ENCODE measurements around the gene SSTR1.

SSTR1 gene

DNA sequence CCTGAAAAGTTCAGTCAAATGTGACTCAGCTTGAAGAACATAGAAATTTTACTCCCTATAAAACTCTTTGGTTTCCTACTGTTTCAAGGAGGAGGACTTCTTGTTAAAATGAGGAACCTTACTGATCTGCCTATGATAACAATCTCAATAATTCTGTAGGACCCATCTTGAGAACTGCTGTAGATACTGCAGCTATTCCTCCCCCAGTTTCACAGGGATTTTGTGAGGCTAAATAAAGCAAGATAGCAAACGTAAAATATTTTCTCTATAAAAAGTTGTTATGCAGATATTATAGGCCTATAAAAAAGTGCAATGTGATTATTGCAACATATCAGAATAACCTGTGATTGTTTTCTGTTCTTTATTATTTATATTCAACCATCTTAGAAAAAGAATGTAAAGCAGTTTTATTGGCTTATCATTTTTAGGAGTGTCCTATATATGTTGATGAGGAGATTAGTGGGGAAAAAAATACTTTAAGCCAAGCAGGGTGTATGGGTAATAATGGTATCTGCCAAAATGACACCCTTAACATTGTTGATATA, 36.1 kb downstream of the SSTR1 start:
- DNase-seq, result no peak

- no peak for DNase-seq
Observed at GRCh38 chr14:38248321-38249028, 40.8 kb downstream of the SSTR1 start.

- DNase-seq, result peak; percentile 43
Observed at GRCh38 chr14:38250331-38250730, 42.6 kb downstream of the SSTR1 start.

DNA sequence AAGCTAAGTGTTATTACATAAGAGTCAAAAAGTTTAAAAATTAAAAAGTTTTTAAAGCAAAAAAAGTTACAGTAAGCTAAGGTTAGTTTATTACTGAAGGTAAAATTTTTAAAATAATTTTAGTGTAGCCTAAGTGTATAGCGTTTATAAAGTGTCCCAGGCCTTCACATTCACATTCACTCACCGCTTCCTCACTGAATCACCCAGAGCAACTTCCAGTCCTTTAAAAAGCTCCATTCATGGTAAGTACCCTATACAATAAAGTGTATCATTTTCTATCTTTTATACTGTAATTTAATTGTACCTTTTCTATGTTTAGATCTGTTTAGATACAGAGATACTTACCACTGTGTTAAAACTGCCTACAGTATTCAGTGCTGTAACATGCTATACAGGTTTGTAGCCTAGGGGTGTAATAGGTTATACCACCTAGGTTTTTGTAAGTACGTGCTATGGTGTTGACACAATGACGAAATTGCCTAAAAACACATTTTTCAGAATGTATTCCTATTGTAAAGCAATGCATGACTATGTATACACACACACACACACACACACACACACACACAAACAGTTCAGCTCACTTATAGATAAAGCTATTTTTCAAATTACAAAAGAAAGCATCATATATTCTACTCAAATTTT, 44.5 kb downstream of the SSTR1 start:
- no peak for DNase-seq

DNA sequence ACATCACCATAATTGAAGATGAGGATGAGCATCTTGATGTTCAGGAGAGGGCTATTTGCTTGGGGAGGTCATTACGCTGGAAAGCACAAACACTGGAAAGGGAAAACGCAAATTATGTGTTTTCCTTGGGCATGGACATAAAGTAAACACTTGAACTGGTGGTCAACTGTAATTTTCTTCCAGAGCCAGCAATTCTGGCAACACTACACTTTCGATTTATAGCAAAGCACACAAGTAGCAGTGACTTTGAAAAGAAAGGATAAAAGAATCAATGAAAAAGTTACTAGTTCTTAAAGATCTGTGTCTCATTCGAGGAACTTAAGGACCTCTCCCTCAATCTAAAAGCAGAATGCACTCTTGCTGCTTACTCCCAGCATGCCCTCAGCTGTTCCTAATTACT, 46.0 kb downstream of the SSTR1 start:
- DNase-seq, result no peak

DNA sequence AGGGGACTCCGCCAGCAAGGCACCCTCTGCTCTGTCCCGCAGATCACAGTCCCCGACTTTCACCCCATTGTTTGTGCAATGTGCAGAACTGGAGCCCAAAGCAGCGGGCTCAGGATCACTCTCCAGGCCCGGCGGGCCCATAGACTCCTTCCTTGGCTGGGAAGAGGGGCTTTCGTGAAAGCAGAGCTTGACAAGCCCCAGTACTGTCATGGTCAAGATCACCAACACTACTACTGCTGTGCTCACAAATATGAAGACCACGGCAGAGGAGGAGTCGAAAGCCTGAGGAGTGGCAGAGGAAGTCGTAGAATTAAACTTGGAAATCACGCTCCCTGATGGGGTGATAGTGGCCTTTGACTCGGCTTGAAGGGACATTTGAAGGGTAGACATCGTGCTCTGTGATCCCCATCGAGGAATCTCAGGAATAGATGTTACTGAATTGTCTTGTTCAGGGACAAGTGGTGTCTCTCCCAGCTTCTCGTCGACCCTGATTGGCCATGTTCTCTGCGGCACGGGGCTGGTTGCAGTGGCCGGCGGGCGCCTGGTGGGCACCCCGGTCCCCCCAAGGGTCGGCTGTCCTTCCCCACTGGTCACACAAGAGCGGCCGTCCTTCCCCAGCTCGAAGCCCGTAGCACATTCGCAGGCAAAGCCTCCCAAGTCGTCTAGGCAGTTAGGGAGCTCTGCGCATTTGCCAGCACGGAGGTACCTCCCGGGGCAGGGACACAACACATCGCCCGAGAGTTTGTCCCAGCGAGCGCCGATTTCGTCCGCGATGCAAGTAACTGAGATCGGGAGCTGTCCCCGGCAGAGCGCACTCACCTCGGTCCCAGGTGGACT, 47.1 kb downstream of the SSTR1 start:
- DNase-seq, result peak; percentile 19

DNA sequence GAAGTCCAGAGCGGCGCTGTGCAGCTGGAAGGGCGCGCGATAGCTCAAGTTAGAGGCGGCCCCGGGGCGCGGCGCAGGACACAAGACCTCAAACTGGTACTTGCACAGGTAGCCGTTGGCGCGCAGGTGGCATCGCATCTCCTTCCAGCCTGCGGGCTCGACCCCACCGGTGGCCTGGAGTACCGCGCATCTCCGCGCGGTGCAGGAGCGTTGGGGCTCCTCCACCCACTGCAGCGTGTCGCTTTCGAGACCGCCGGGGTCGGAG, 47.6 kb downstream of the SSTR1 start:
- no peak for DNase-seq

- peak; percentile 87 for DNase-seq
Observed at GRCh38 chr14:38255673-38256532, 48.2 kb downstream of the SSTR1 start, which contains the start of gene CLEC14A. Gene CLEC14A, minus strand, starts transcription at chr14:38256093. Its CDS starts 71 bp downstream, at chr14:38256022.

GRCh38 chr14:38256533-38256840, 48.8 kb downstream of the SSTR1 start:
- DNase-seq, result no peak

DNA sequence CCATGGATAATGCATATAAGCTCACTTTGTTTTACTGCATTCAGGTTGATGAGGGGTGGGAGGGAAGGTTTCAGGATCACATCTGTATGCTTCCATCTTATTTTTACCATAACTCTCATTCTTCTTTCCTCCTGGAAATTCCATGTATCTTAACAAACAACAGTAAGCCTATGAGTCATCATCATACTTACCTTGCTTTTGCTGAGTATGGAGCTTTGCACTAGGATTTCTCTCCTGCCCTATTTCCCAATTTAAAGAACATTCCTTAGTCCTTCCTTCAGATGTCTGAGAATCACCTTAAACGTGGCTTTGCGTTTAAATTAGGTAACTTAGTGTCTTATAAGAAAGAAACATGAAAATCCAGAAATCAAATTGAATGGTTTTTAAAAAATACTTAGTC, 49.8 kb downstream of the SSTR1 start:
- peak; percentile 32 for DNase-seq

DNA sequence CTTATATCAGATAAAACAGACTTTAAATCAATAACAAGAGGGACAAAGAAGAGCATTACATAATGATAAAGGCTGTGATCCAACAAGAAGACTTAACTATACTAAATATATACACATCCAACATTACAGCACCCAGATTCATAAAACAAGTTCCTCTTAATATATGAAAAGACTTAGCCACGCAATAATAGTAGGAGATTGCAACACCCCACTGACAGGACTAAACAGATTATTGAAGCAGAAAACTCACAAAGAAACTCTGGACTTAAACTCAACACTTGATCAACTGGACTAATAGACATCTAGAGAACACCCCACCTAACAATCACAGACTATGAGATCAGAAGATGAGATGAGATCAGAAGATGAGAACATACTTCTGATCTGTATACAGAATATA, 53.9 kb downstream of the SSTR1 start:
- no peak for DNase-seq

Measured in fibroblast of upper back skin (primary cell).